T47D (cell line): ENCODE results near the gene ATOH8.

Source experiments
- DNase-seq, 2 experiments: peaks; one replicate each; pipeline versions ENCODE4 v3.0.0 to v3.0.0-alpha.2; 2011 to 2012; ENCODE audit warnings: low read depth in 1 of 2, low spot score in 1 of 2
- JUND ChIP-seq: IDR thresholded peaks from 2 replicates; pipeline ENCODE4 v1.6.1; 2012; ENCODE audit warnings: low read depth
- in situ Hi-C: cut with HindIII; loops from 2 replicates; pipeline ENCODE4 v1.10.0; 2016; ENCODE audit warnings: low sequenced_read_pairs, low pct_unique_long_range_greater_than_20kb

The ATOH8 gene

GRCh38 chr2:85785027-85785822 lies 31.4 kb downstream of the ATOH8 start:
- no peak for TF ChIP-seq JUND
- in situ Hi-C loops: no loop called here
- no peak for DNase-seq

- no peak for TF ChIP-seq JUND
- no peak for DNase-seq
- in situ Hi-C loops: no loop called here
Measured at GRCh38 chr2:85785871-85786270, 32.1 kb downstream of the ATOH8 start.

GRCh38 chr2:85786444-85786843 lies 32.7 kb downstream of the ATOH8 start:
- DNase-seq: no peak
- in situ Hi-C loops: no loop called here
- no peak for TF ChIP-seq JUND

GRCh38 chr2:85786865-85787264 lies 33.1 kb downstream of the ATOH8 start:
- in situ Hi-C loops: no loop called here
- DNase-seq: no peak
- no peak for TF ChIP-seq JUND

GRCh38 chr2:85787282-85787980 lies 33.6 kb downstream of the ATOH8 start:
- in situ Hi-C loops: no loop called here
- no peak for TF ChIP-seq JUND
- DNase-seq: no peak

- in situ Hi-C loops: no loop called here
- no peak for TF ChIP-seq JUND
- no peak for DNase-seq
Measured at GRCh38 chr2:85787981-85788340, 34.2 kb downstream of the ATOH8 start.

- no peak for DNase-seq
- no peak for TF ChIP-seq JUND
- in situ Hi-C loops: no loop called here
Measured at GRCh38 chr2:85788603-85789002, 34.8 kb downstream of the ATOH8 start.

GRCh38 chr2:85789271-85789670 lies 35.5 kb downstream of the ATOH8 start:
- TF ChIP-seq JUND: no peak
- in situ Hi-C loops: no loop called here
- DNase-seq: no peak

- DNase-seq: no peak
- in situ Hi-C loops: no loop called here
- TF ChIP-seq JUND: no peak
Measured at GRCh38 chr2:85790032-85790431, 36.2 kb downstream of the ATOH8 start.

GRCh38 chr2:85790499-85791188 lies 36.9 kb downstream of the ATOH8 start:
- no peak for DNase-seq

GRCh38 chr2:85791704-85792565 lies 38.1 kb downstream of the ATOH8 start:
- TF ChIP-seq JUND: no peak
- in situ Hi-C loops: no loop called here
- DNase-seq: no peak

More at GRCh38 chr2:85790499-85791188, 36.9 kb downstream of the ATOH8 start:
- TF ChIP-seq JUND: no peak
- in situ Hi-C loops: no loop called here

GRCh38 chr2:85792783-85793441 lies 39.1 kb downstream of the ATOH8 start:
- in situ Hi-C loops: no loop called here
- DNase-seq: no peak
- TF ChIP-seq JUND: no peak
